HepG2 (cell line): ENCODE results near the gene SERPINF2. TPM values are rescaled to one million over a fixed set of nuclear protein-coding genes. Genes with fewer than 3 reads are reported as not detected.

Experiments
- ASH2L ChIP-seq: fragments of 300-600, 200-600 bp; sonication (generic); IDR thresholded peaks from 2 replicates; pipeline ENCODE4 v1.7.0; 2017; ENCODE audit warnings: low read depth, mild to moderate bottlenecking, moderate library complexity, mixed read lengths, low read length; ENCODE audit not compliant: insufficient read length
- ATM ChIP-seq: fragments of 450-650 bp; IDR thresholded peaks from 2 replicates; pipeline ENCODE4 v1.7.1; 2017; ENCODE audit warnings: mild to moderate bottlenecking, borderline replicate concordance
- EHMT2 ChIP-seq: fragments of 200-600 bp; sonication (generic); IDR thresholded peaks from 2 replicates; pipeline ENCODE4 v1.7.0; 2017; ENCODE audit warnings: antibody characterized with exemption, low read depth, low read length, borderline replicate concordance
- HES4 ChIP-seq: sonication (generic); formaldehyde crosslinking; IDR thresholded peaks from 2 replicates; pipeline ENCODE4 v1.9.0; 2021; ENCODE audit warnings: mild to moderate bottlenecking, missing genetic modification reagents, borderline replicate concordance
- NPAS2 ChIP-seq: sonication (generic); formaldehyde crosslinking; IDR thresholded peaks from 2 replicates; pipeline ENCODE4 v1.8.0; 2022; ENCODE audit warnings: mild to moderate bottlenecking, missing genetic modification reagents, borderline replicate concordance
- PBX3 ChIP-seq: sonication (generic); formaldehyde crosslinking; IDR thresholded peaks from 2 replicates; pipeline ENCODE4 v1.8.1; 2023; ENCODE audit warnings: missing genetic modification reagents, inconsistent platforms, borderline replicate concordance
- SAP130 ChIP-seq: IDR thresholded peaks from 2 replicates; pipeline ENCODE4 v1.6.1; 2016; ENCODE audit warnings: low read depth
- TBL1XR1 ChIP-seq: fragments of 150-350 bp; IDR thresholded peaks from 2 replicates; pipeline ENCODE4 v1.6.1; 2014; ENCODE audit warnings: borderline replicate concordance, low read length; ENCODE audit not compliant: partially characterized antibody
- TBP ChIP-seq: sonication (generic); formaldehyde crosslinking; IDR thresholded peaks from 2 replicates; pipeline ENCODE4 v1.5.0; 2020; ENCODE audit warnings: missing genetic modification reagents
- U2AF2 ChIP-seq: fragments of 200-400 bp; formaldehyde crosslinking; IDR thresholded peaks from 2 replicates; pipeline ENCODE4 v1.6.1; 2017; ENCODE audit warnings: low read depth, mild to moderate bottlenecking, low read length
- ZFP36L1 ChIP-seq: sonication (generic); formaldehyde crosslinking; IDR thresholded peaks from 2 replicates; pipeline ENCODE4 v1.8.0; 2022; ENCODE audit warnings: mild to moderate bottlenecking, missing genetic modification reagents, moderate library complexity
- ZMYM3 ChIP-seq: sonication (generic); formaldehyde crosslinking; IDR thresholded peaks from 2 replicates; pipeline ENCODE4 v1.5.1; 2020; ENCODE audit warnings: mild to moderate bottlenecking, missing genetic modification reagents
- ZNF432 ChIP-seq: sonication (generic); formaldehyde crosslinking; IDR thresholded peaks from 2 replicates; pipeline ENCODE4 v1.5.0; 2020; ENCODE audit warnings: missing genetic modification reagents, mild to moderate bottlenecking, borderline replicate concordance
- ZNF44 ChIP-seq: sonication (generic); formaldehyde crosslinking; IDR thresholded peaks from 2 replicates; pipeline ENCODE4 v1.5.1; 2020; ENCODE audit warnings: mild to moderate bottlenecking, missing genetic modification reagents
- ZNF589 ChIP-seq: sonication (generic); formaldehyde crosslinking; conservative IDR thresholded peaks from 2 replicates; pipeline ENCODE4 v1.8.0; 2022; ENCODE audit warnings: mild to moderate bottlenecking, moderate library complexity, missing genetic modification reagents
- ZNF75D ChIP-seq: sonication (generic); formaldehyde crosslinking; IDR thresholded peaks from 2 replicates; pipeline ENCODE4 v1.8.1; 2023; ENCODE audit warnings: missing genetic modification reagents, mild to moderate bottlenecking, borderline replicate concordance
- polyA plus RNA-seq, 8 experiments: library from polyadenylated mRNA; depleted of rRNA in 3 of 8; stranded (reverse) in 7 of 8; unstranded in 1 of 8; fragments of >200 nt; fragmentation: Illumina TruSeq in 4 of 8; extraction: Trizol in 4 of 8; gene quantifications; 2 replicates each; pipeline versions ENCODE4 v1.2.1 to v1.2.3, GENCODE V29; 2011 to 2016; ENCODE audit warnings: low read depth in 4 of 8, missing spikeins in 1 of 8, mixed read lengths in 1 of 8; ENCODE audit not compliant: insufficient read depth in 1 of 8
- total RNA-seq, 5 experiments: library from RNA; depleted of rRNA; stranded (reverse); fragments of >200 nt; fragmentation: Illumina TruSeq; extraction: Trizol; gene quantifications; 2 replicates each; pipeline ENCODE4 v1.2.3, GENCODE V29; 2016; ENCODE audit warnings: low read depth in 1 of 5
- TF ChIP-seq, protein P1 (sequence below): IDR thresholded peaks from 2 replicates; pipeline ENCODE4 v1.4.0; 2020; ENCODE audit warnings: mild to moderate bottlenecking, missing genetic modification reagents
- TF ChIP-seq, protein P2 (sequence below): sonication (generic); formaldehyde crosslinking; IDR thresholded peaks from 2 replicates; pipeline ENCODE4 v1.9.0; 2021; ENCODE audit warnings: missing genetic modification reagents, borderline replicate concordance
- TF ChIP-seq, protein P3 (sequence below): IDR thresholded peaks from 2 replicates; pipeline ENCODE4 v1.6.1; 2016; ENCODE audit warnings: missing biosample characterization, missing genetic modification reagents, low read depth

Gene SERPINF2
- total and polyA plus RNA-seq, 2 of the 13 experiments (the other 11 are each of a cell fraction or from before 2014, with no cell fraction given) = 309 to 548 TPM

DNA sequence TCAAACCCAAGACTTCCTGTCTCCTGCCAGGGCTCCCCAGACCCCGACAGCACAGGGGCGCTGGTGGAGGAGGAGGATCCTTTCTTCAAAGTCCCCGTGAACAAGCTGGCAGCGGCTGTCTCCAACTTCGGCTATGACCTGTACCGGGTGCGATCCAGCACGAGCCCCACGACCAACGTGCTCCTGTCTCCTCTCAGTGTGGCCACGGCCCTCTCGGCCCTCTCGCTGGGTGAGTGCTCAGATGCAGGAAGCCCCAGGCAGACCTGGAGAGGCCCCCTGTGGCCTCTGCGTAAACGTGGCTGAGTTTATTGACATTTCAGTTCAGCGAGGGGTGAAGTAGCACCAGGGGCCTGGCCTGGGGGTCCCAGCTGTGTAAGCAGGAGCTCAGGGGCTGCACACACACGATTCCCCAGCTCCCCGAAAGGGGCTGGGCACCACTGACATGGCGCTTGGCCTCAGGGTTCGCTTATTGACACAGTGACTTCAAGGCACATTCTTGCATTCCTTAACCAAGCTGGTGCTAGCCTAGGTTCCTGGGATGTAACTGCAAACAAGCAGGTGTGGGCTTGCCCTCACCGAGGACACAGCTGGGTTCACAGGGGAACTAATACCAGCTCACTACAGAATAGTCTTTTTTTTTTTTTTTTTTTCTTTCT is 27.3 kb downstream of the SERPINF2 start (continued):
- TF ChIP-seq SAP130 (peak; percentile 80), ATM (no peak), ZNF75D (CRISPR knock-in tag) (no peak), ZMYM3 (CRISPR knock-in tag) (no peak), ZNF44 (no peak), HES4 (CRISPR knock-in tag) (no peak), PBX3 (CRISPR knock-in tag) (no peak), ZNF589 (CRISPR knock-in tag) (no peak), U2AF2 (no peak), NPAS2 (CRISPR knock-in tag) (no peak), ZFP36L1 (CRISPR knock-in tag) (no peak), TBL1XR1 (no peak), EHMT2 (no peak), TBP (no peak), ASH2L (no peak), ZNF432 (CRISPR knock-in tag) (no peak)
- TF ChIP-seq, protein P1, sequence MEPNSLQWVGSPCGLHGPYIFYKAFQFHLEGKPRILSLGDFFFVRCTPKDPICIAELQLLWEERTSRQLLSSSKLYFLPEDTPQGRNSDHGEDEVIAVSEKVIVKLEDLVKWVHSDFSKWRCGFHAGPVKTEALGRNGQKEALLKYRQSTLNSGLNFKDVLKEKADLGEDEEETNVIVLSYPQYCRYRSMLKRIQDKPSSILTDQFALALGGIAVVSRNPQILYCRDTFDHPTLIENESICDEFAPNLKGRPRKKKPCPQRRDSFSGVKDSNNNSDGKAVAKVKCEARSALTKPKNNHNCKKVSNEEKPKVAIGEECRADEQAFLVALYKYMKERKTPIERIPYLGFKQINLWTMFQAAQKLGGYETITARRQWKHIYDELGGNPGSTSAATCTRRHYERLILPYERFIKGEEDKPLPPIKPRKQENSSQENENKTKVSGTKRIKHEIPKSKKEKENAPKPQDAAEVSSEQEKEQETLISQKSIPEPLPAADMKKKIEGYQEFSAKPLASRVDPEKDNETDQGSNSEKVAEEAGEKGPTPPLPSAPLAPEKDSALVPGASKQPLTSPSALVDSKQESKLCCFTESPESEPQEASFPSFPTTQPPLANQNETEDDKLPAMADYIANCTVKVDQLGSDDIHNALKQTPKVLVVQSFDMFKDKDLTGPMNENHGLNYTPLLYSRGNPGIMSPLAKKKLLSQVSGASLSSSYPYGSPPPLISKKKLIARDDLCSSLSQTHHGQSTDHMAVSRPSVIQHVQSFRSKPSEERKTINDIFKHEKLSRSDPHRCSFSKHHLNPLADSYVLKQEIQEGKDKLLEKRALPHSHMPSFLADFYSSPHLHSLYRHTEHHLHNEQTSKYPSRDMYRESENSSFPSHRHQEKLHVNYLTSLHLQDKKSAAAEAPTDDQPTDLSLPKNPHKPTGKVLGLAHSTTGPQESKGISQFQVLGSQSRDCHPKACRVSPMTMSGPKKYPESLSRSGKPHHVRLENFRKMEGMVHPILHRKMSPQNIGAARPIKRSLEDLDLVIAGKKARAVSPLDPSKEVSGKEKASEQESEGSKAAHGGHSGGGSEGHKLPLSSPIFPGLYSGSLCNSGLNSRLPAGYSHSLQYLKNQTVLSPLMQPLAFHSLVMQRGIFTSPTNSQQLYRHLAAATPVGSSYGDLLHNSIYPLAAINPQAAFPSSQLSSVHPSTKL (CRISPR knock-in tag) = no peak; the same call in none of the 2 replicates
- TF ChIP-seq, protein P2, sequence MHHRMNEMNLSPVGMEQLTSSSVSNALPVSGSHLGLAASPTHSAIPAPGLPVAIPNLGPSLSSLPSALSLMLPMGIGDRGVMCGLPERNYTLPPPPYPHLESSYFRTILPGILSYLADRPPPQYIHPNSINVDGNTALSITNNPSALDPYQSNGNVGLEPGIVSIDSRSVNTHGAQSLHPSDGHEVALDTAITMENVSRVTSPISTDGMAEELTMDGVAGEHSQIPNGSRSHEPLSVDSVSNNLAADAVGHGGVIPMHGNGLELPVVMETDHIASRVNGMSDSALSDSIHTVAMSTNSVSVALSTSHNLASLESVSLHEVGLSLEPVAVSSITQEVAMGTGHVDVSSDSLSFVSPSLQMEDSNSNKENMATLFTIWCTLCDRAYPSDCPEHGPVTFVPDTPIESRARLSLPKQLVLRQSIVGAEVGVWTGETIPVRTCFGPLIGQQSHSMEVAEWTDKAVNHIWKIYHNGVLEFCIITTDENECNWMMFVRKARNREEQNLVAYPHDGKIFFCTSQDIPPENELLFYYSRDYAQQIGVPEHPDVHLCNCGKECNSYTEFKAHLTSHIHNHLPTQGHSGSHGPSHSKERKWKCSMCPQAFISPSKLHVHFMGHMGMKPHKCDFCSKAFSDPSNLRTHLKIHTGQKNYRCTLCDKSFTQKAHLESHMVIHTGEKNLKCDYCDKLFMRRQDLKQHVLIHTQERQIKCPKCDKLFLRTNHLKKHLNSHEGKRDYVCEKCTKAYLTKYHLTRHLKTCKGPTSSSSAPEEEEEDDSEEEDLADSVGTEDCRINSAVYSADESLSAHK (CRISPR knock-in tag) = no peak
- TF ChIP-seq, protein P3, sequence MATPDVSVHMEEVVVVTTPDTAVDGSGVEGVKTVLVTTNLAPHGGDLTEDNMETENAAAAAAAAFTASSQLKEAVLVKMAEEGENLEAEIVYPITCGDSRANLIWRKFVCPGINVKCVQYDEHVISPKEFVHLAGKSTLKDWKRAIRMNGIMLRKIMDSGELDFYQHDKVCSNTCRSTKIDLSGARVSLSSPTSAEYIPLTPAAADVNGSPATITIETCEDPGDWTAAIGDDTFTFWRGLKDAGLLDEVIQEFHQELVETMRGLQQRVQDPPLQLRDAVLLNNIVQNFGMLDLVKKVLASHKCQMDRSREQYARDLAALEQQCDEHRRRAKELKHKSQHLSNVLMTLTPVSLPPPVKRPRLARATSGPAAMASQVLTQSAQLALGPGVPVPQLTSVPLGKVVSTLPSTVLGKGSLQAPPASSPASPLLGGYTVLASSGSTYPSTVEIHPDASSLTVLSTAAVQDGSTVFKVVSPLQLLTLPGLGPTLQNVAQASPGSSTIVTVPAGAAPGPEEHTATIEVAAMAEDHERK = no peak
